HG02840 (cell line): ENCODE data around the gene PRDX2.
"Not testable (repeated sequence)": the region's sequence is repeated elsewhere in the genome, so short reads cannot be mapped to it uniquely, and the experiment has no call there.

Source experiments
- ATAC-seq: cut with Tn5 transposase; IDR thresholded peaks from one replicate; pipeline ENCODE4 v1.9.1; 2021; ENCODE audit warnings: mild to moderate bottlenecking, moderate library complexity, moderate number of reproducible peaks; ENCODE audit not compliant: unreplicated experiment, low FRiP score

The PRDX2 gene

GRCh38 chr19:12828494-12828893, 26.9 kb upstream of the PRDX2 start:
- no peak for ATAC-seq

- ATAC-seq: no peak
These were observed 23.9 kb upstream of the PRDX2 start for GRCh38 chr19:12825254-12826131.

- no peak for ATAC-seq
These were observed 20.2 kb upstream of the PRDX2 start for GRCh38 chr19:12821761-12822160.

- ATAC-seq: not testable (repeated sequence)
These were observed 16.2 kb upstream of the PRDX2 start for GRCh38 chr19:12817810-12818209.

GRCh38 chr19:12817188-12817587, 15.6 kb upstream of the PRDX2 start:
- not testable (repeated sequence) for ATAC-seq

GRCh38 chr19:12815088-12815487, 13.5 kb upstream of the PRDX2 start:
- no peak for ATAC-seq

- ATAC-seq: peak; percentile 77
These were observed 4.9 kb upstream of the PRDX2 start, which contains the start of gene RNASEH2A for GRCh38 chr19:12806242-12807081. Gene RNASEH2A (plus strand): TSS chr19:12806584. CDS start chr19:12806674, 90 bp downstream.

GRCh38 chr19:12804051-12804450, 2.5 kb upstream of the PRDX2 start:
- no peak for ATAC-seq

GRCh38 chr19:12802267-12803106, 887 bp upstream of the PRDX2 start:
- ATAC-seq: no peak

GRCh38 chr19:12800923-12801465, 606 bp downstream of the PRDX2 start:
- ATAC-seq: no peak

GRCh38 chr19:12800466-12800770, 1.2 kb downstream of the PRDX2 start:
- no peak for ATAC-seq

- ATAC-seq: no peak
These were observed 1.7 kb downstream of the PRDX2 start for GRCh38 chr19:12799742-12800465.

- not testable (repeated sequence) for ATAC-seq
These were observed 4.0 kb downstream of the PRDX2 start for GRCh38 chr19:12797607-12798006.

- no peak for ATAC-seq
These were observed 4.4 kb downstream of the PRDX2 start for GRCh38 chr19:12797141-12797587.

GRCh38 chr19:12796146-12797071, 5.2 kb downstream of the PRDX2 start:
- ATAC-seq: no peak

GRCh38 chr19:12794971-12795381, 6.6 kb downstream of the PRDX2 start:
- ATAC-seq: no peak

- ATAC-seq: no peak
These were observed 7.2 kb downstream of the PRDX2 start for GRCh38 chr19:12794196-12794941.
